ENCODE results near the gene ZNF626. TPM values are rescaled to one million over a fixed set of nuclear protein-coding genes. Genes with fewer than 3 reads are reported as not detected.
A peak's percentile ranks its signal among the peaks of the same experiment; 100 is the strongest.
"Not testable (repeated sequence)": the region's sequence is repeated elsewhere in the genome, so short reads cannot be mapped to it uniquely, and the experiment has no call there.

Gene ZNF626
- total RNA-seq (17.2 TPM), polyA plus RNA-seq (10.0 TPM)
- long read RNA-seq, donor 1, partial matches to known transcripts: 0 of 3 reads
- long read RNA-seq, donor 1, other reads (novel, unspliced or antisense): 0 of 3 reads
- long read RNA-seq, donor 2, full-length matches to known transcripts: 12 of 27 reads
- long read RNA-seq, donor 2, partial matches to known transcripts: 15 of 27 reads
- long read RNA-seq, donor 2, other reads (novel, unspliced or antisense): 0 of 27 reads
- long read RNA-seq, donor 3, full-length matches to known transcripts: 14 of 14 reads
- long read RNA-seq, donor 3, partial matches to known transcripts: 0 of 14 reads
- long read RNA-seq, donor 3, other reads (novel, unspliced or antisense): 0 of 14 reads
- long read RNA-seq, donor 4, full-length matches to known transcripts: 5 of 30 reads
- long read RNA-seq, donor 4, partial matches to known transcripts: 25 of 30 reads
- long read RNA-seq, donor 4, other reads (novel, unspliced or antisense): 0 of 30 reads
- long read RNA-seq, donor 5, full-length matches to known transcripts: 19 of 19 reads
- long read RNA-seq, donor 5, partial matches to known transcripts: 0 of 19 reads
- long read RNA-seq, donor 5, other reads (novel, unspliced or antisense): 0 of 19 reads
- long read RNA-seq, donor 6, full-length matches to known transcripts: 10 of 10 reads
- long read RNA-seq, donor 6, partial matches to known transcripts: 0 of 10 reads
- long read RNA-seq, donor 6, other reads (novel, unspliced or antisense): 0 of 10 reads
- long read RNA-seq, donor 7, full-length matches to known transcripts: 8 of 28 reads
- long read RNA-seq, donor 7, partial matches to known transcripts: 20 of 28 reads
- long read RNA-seq, donor 7, other reads (novel, unspliced or antisense): 0 of 28 reads
- long read RNA-seq, donor 8, partial matches to known transcripts: 0 of 3 reads
- long read RNA-seq, donor 8, other reads (novel, unspliced or antisense): 0 of 3 reads
- long read RNA-seq, donor 9, partial matches to known transcripts: 0 of 9 reads
- long read RNA-seq, donor 9, other reads (novel, unspliced or antisense): 5 of 9 reads
- long read RNA-seq, donor 10, full-length matches to known transcripts: 4 of 4 reads
- long read RNA-seq, donor 10, partial matches to known transcripts: 0 of 4 reads
- long read RNA-seq, donor 10, other reads (novel, unspliced or antisense): 0 of 4 reads

- Histone ChIP-seq H3K27me3 (ENCODE audit: control insufficient read depth in 2 of 2, insufficient read depth in 1 of 2, low read length in 1 of 2) (no peaks in the 10 kb centered on the region), H3K4me1 (ENCODE audit: control insufficient read depth in 2 of 2, insufficient read depth in 2 of 2, low read length in 2 of 2) (peaks cover 4% of the 10 kb centered on the region in 2 donors), H3K27ac (ENCODE audit: low read depth in 1 of 2, low read length in 1 of 2) (peak within 1 kb of the TSS; percentile 73 to 92), H3K9me3 (ENCODE audit: control insufficient read depth in 2 of 2, insufficient read depth in 1 of 2, low read length in 1 of 2) (peaks cover 5 to 28% of the 10 kb centered on the region in 2 donors), H3K4me3 (ENCODE audit: low read length in 2 of 2) (peak within 1 kb of the TSS; percentile 71 to 74), H3K36me3 (ENCODE audit: control insufficient read depth in 2 of 2, insufficient read depth in 2 of 2, low read length in 1 of 2) (peaks cover 7 to 19% of the 10 kb centered on the region in 2 donors)
- WGBS: 3% methylated on average over 25 of the region's 25 CpGs
- DNase-seq (ENCODE audit: low read depth in 6 of 9, low spot score in 9 of 9): peak; percentile 89 to 98 (median 93)
Observed at GRCh38 chr19:20661150-20661819, at the start of gene ZNF626. Gene ZNF626, minus strand, starts transcription at chr19:20661571. Its CDS starts 125 bp downstream, at chr19:20661446.

GRCh38 chr19:20669263-20669662 lies 7.9 kb upstream of the ZNF626 start:
- Histone ChIP-seq H3K4me3 (ENCODE audit: low read length in 2 of 2) (no peak overlapping the region), H3K27me3 (ENCODE audit: control insufficient read depth in 2 of 2, insufficient read depth in 1 of 2, low read length in 1 of 2) (no peaks in the 10 kb centered on the region), H3K9me3 (ENCODE audit: control insufficient read depth in 2 of 2, insufficient read depth in 1 of 2, low read length in 1 of 2) (peaks cover 1 to 13% of the 10 kb centered on the region in 2 donors), H3K36me3 (ENCODE audit: control insufficient read depth in 2 of 2, insufficient read depth in 2 of 2, low read length in 1 of 2) (no peaks in the 10 kb centered on the region), H3K27ac (ENCODE audit: low read depth in 1 of 2, low read length in 1 of 2) (no peak overlapping the region), H3K4me1 (ENCODE audit: control insufficient read depth in 2 of 2, insufficient read depth in 2 of 2, low read length in 2 of 2) (no peaks in the 10 kb centered on the region)
- 97% methylated on average over 9 of the region's 9 CpGs for WGBS
- no peak for DNase-seq (ENCODE audit: low read depth in 6 of 9, low spot score in 9 of 9)

GRCh38 chr19:20667281-20667680 lies 5.9 kb upstream of the ZNF626 start:
- no peak overlapping the region for H3K27ac ChIP-seq (ENCODE audit: low read depth in 1 of 2, low read length in 1 of 2)
- H3K36me3 ChIP-seq (ENCODE audit: control insufficient read depth in 2 of 2, insufficient read depth in 2 of 2, low read length in 1 of 2): no peaks in the 10 kb centered on the region
- no peaks in the 10 kb centered on the region for H3K27me3 ChIP-seq (ENCODE audit: control insufficient read depth in 2 of 2, insufficient read depth in 1 of 2, low read length in 1 of 2)
- DNase-seq (ENCODE audit: low read depth in 6 of 9, low spot score in 9 of 9): no peak
- no peaks in the 10 kb centered on the region for H3K4me1 ChIP-seq (ENCODE audit: control insufficient read depth in 2 of 2, insufficient read depth in 2 of 2, low read length in 2 of 2)
- H3K9me3 ChIP-seq (ENCODE audit: control insufficient read depth in 2 of 2, insufficient read depth in 1 of 2, low read length in 1 of 2): peaks cover 1 to 16% of the 10 kb centered on the region in 2 donors
- WGBS: 99% methylated on average over 4 of the region's 4 CpGs
- H3K4me3 ChIP-seq (ENCODE audit: low read length in 2 of 2): no peak overlapping the region

GRCh38 chr19:20664901-20665781 lies 3.8 kb upstream of the ZNF626 start:
- H3K27me3 ChIP-seq (ENCODE audit: control insufficient read depth in 2 of 2, insufficient read depth in 1 of 2, low read length in 1 of 2): no peaks in the 10 kb centered on the region
- no peaks in the 10 kb centered on the region for H3K36me3 ChIP-seq (ENCODE audit: control insufficient read depth in 2 of 2, insufficient read depth in 2 of 2, low read length in 1 of 2)
- H3K27ac ChIP-seq (ENCODE audit: low read depth in 1 of 2, low read length in 1 of 2): no peak overlapping the region
- WGBS: 92% methylated on average over 22 of the region's 22 CpGs
- peaks cover 4% of the 10 kb centered on the region in 2 donors for H3K4me1 ChIP-seq (ENCODE audit: control insufficient read depth in 2 of 2, insufficient read depth in 2 of 2, low read length in 2 of 2)
- peaks cover 3 to 21% of the 10 kb centered on the region in 2 donors for H3K9me3 ChIP-seq (ENCODE audit: control insufficient read depth in 2 of 2, insufficient read depth in 1 of 2, low read length in 1 of 2)
- DNase-seq (ENCODE audit: low read depth in 6 of 9, low spot score in 9 of 9): no peak
- no peak overlapping the region for H3K4me3 ChIP-seq (ENCODE audit: low read length in 2 of 2)

GRCh38 chr19:20664475-20664874 lies 3.1 kb upstream of the ZNF626 start:
- H3K36me3 ChIP-seq (ENCODE audit: control insufficient read depth in 2 of 2, insufficient read depth in 2 of 2, low read length in 1 of 2); DNase-seq (ENCODE audit: low read depth in 6 of 9, low spot score in 9 of 9); H3K27ac ChIP-seq (ENCODE audit: low read depth in 1 of 2, low read length in 1 of 2); H3K4me1 ChIP-seq (ENCODE audit: control insufficient read depth in 2 of 2, insufficient read depth in 2 of 2, low read length in 2 of 2); H3K27me3 ChIP-seq (ENCODE audit: control insufficient read depth in 2 of 2, insufficient read depth in 1 of 2, low read length in 1 of 2); H3K4me3 ChIP-seq (ENCODE audit: low read length in 2 of 2): not testable (repeated sequence)
- peaks cover 5 to 26% of the 10 kb centered on the region in 2 donors for H3K9me3 ChIP-seq (ENCODE audit: control insufficient read depth in 2 of 2, insufficient read depth in 1 of 2, low read length in 1 of 2)
- WGBS: 38% methylated on average over 10 of the region's 10 CpGs

GRCh38 chr19:20662421-20663105 lies 1.2 kb upstream of the ZNF626 start:
- no peak for DNase-seq (ENCODE audit: low read depth in 6 of 9, low spot score in 9 of 9)
- Histone ChIP-seq H3K4me3 (ENCODE audit: low read length in 2 of 2) (no peak overlapping the region), H3K27me3 (ENCODE audit: control insufficient read depth in 2 of 2, insufficient read depth in 1 of 2, low read length in 1 of 2) (no peaks in the 10 kb centered on the region), H3K9me3 (ENCODE audit: control insufficient read depth in 2 of 2, insufficient read depth in 1 of 2, low read length in 1 of 2) (peaks cover 3 to 26% of the 10 kb centered on the region in 2 donors), H3K4me1 (ENCODE audit: control insufficient read depth in 2 of 2, insufficient read depth in 2 of 2, low read length in 2 of 2) (peaks cover 4% of the 10 kb centered on the region in 2 donors), H3K36me3 (ENCODE audit: control insufficient read depth in 2 of 2, insufficient read depth in 2 of 2, low read length in 1 of 2) (peaks cover under 1 to 13% of the 10 kb centered on the region in 2 donors), H3K27ac (ENCODE audit: low read depth in 1 of 2, low read length in 1 of 2) (no peak overlapping the region)
- WGBS: 82% methylated on average over 7 of the region's 7 CpGs

- peak in 1 of 9 donors; percentile 20 for DNase-seq (ENCODE audit: low read depth in 6 of 9, low spot score in 9 of 9)
- no peaks in the 10 kb centered on the region for H3K27me3 ChIP-seq (ENCODE audit: control insufficient read depth in 2 of 2, insufficient read depth in 1 of 2, low read length in 1 of 2)
- peak overlapping the region; percentile 73 to 92 for H3K27ac ChIP-seq (ENCODE audit: low read depth in 1 of 2, low read length in 1 of 2)
- peak overlapping the region; percentile 71 to 74 for H3K4me3 ChIP-seq (ENCODE audit: low read length in 2 of 2)
- H3K36me3 ChIP-seq (ENCODE audit: control insufficient read depth in 2 of 2, insufficient read depth in 2 of 2, low read length in 1 of 2): peaks cover 7 to 19% of the 10 kb centered on the region in 2 donors
- H3K9me3 ChIP-seq (ENCODE audit: control insufficient read depth in 2 of 2, insufficient read depth in 1 of 2, low read length in 1 of 2): peaks cover 5 to 26% of the 10 kb centered on the region in 2 donors
- peaks cover 4% of the 10 kb centered on the region in 2 donors for H3K4me1 ChIP-seq (ENCODE audit: control insufficient read depth in 2 of 2, insufficient read depth in 2 of 2, low read length in 2 of 2)
- 54% methylated on average over 29 of the region's 29 CpGs for WGBS
Observed at GRCh38 chr19:20660473-20661140, 764 bp downstream of the ZNF626 start.

Data from thymus (tissue), 14 donors.